ENCODE measurements around the gene AKAP8. TPM values are rescaled to one million over a fixed set of nuclear protein-coding genes. Genes with fewer than 3 reads are reported as not detected.

The AKAP8 gene
- polyA plus RNA-seq, 1 donor from 2014 or later = 22.7 TPM

DNA sequence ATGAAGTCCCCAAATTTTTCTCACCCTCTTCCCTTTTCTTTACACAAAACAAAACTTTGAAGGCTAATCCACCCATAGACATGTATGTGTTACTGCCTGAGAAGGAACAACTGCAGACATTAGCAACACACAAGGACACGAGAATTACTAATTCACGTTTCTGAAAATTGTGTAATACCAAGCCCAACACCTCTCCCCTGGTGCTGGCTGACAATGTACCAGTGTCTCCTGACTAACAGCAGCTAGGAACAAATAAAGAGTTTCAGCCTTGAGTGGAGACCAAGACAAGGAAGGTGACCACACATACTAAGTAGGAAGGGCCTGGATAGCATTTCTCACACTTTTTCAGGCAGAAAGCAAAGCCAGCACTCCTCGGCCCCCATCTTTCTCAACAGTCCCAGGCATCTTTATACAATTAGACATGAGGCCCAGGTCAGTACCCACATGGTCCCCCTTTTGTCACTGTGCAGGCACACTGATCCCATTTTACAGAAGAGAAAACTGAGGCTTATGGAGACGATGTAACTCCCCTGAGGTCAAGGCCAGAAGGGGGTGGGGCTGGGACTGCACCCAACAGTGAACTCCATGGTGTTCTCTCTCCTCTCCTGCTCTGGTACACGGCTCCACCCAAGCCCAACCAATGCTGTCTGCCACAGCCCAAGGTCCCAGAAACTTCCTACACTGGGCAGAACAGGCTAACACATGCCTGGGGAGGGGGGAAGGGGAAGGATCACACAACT lies 55.9 kb downstream of the AKAP8 start:
- Histone ChIP-seq H3K9me2 (ENCODE audit: insufficient read depth, low read length) (no peaks in the 10 kb centered on the region), H3K9me3 (ENCODE audit: low read length) (no peaks in the 10 kb centered on the region), H4K20me1 (ENCODE audit: insufficient read depth) (peaks cover 66% of the 10 kb centered on the region), H3K27ac (ENCODE audit: low read length) (no peak overlapping the region), H3K4me3 (ENCODE audit: low read length) (no peak overlapping the region), H2AFZ (ENCODE audit: low read depth, low read length) (no peak overlapping the region), H3K79me2 (replicated peaks; ENCODE audit: insufficient read depth, low read length) (peaks cover 96% of the 10 kb centered on the region), H3K4me2 (ENCODE audit: low read length) (no peak overlapping the region), H3K9ac (ENCODE audit: low read length) (no peak overlapping the region), H3K36me3 (ENCODE audit: insufficient read depth, low read length) (no peaks in the 10 kb centered on the region), H3K27me3 (ENCODE audit: insufficient read depth, low read depth, low read length) (no peaks in the 10 kb centered on the region), H3F3A (ENCODE audit: insufficient read depth, low read length, poor library complexity, severe bottlenecking) (no peaks in the 10 kb centered on the region)
- TF ChIP-seq, protein P1, sequence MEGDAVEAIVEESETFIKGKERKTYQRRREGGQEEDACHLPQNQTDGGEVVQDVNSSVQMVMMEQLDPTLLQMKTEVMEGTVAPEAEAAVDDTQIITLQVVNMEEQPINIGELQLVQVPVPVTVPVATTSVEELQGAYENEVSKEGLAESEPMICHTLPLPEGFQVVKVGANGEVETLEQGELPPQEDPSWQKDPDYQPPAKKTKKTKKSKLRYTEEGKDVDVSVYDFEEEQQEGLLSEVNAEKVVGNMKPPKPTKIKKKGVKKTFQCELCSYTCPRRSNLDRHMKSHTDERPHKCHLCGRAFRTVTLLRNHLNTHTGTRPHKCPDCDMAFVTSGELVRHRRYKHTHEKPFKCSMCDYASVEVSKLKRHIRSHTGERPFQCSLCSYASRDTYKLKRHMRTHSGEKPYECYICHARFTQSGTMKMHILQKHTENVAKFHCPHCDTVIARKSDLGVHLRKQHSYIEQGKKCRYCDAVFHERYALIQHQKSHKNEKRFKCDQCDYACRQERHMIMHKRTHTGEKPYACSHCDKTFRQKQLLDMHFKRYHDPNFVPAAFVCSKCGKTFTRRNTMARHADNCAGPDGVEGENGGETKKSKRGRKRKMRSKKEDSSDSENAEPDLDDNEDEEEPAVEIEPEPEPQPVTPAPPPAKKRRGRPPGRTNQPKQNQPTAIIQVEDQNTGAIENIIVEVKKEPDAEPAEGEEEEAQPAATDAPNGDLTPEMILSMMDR (IDR thresholded peaks at IDR 0.05; ENCODE audit: poor library complexity, severe bottlenecking) = no peak
- TF ChIP-seq RAD21 (conservative IDR thresholded peaks at IDR 0.05) (no peak), TAF1 (IDR thresholded peaks at IDR 0.05; ENCODE audit: low read depth) (no peak), SMC3 (conservative IDR thresholded peaks at IDR 0.05; ENCODE audit: poor library complexity) (no peak), MXI1 (conservative IDR thresholded peaks at IDR 0.05; ENCODE audit: poor library complexity, severe bottlenecking) (no peak), EP300 (conservative IDR thresholded peaks at IDR 0.05; ENCODE audit: poor library complexity, severe bottlenecking) (no peak), POLR2AphosphoS5 (IDR thresholded peaks at IDR 0.05) (no peak)

- H3K9me2 ChIP-seq (ENCODE audit: insufficient read depth, low read length) = no peaks in the 10 kb centered on the region
- peaks cover 91% of the 10 kb centered on the region for H3K79me2 ChIP-seq (replicated peaks; ENCODE audit: insufficient read depth, low read length)
- H3F3A ChIP-seq (ENCODE audit: insufficient read depth, low read length, poor library complexity, severe bottlenecking) = no peaks in the 10 kb centered on the region
- no peak overlapping the region for H2AFZ ChIP-seq (ENCODE audit: low read depth, low read length)
- H3K27me3 ChIP-seq (ENCODE audit: insufficient read depth, low read depth, low read length) = no peaks in the 10 kb centered on the region
- no peak overlapping the region for H3K27ac ChIP-seq (ENCODE audit: low read length)
- H3K9me3 ChIP-seq (ENCODE audit: low read length) = no peaks in the 10 kb centered on the region
- H3K9ac ChIP-seq (ENCODE audit: low read length) = no peak overlapping the region
- no peak overlapping the region for H3K4me3 ChIP-seq (ENCODE audit: low read length)
- no peak overlapping the region for H3K4me2 ChIP-seq (ENCODE audit: low read length)
- no peak for TF ChIP-seq RAD21 (conservative IDR thresholded peaks at IDR 0.05)
- no peak for TF ChIP-seq TAF1 (IDR thresholded peaks at IDR 0.05; ENCODE audit: low read depth)
- no peak for TF ChIP-seq SMC3 (conservative IDR thresholded peaks at IDR 0.05; ENCODE audit: poor library complexity)
- TF ChIP-seq, protein P1 (IDR thresholded peaks at IDR 0.05; ENCODE audit: poor library complexity, severe bottlenecking) = no peak
- no peak for TF ChIP-seq REST (IDR thresholded peaks at IDR 0.05; ENCODE audit: borderline replicate concordance)
- peaks cover 70% of the 10 kb centered on the region for H4K20me1 ChIP-seq (ENCODE audit: insufficient read depth)
- H3K36me3 ChIP-seq (ENCODE audit: insufficient read depth, low read length) = no peaks in the 10 kb centered on the region
Measured at GRCh38 chr19:15321739-15322138, 57.8 kb downstream of the AKAP8 start.

All from neural cell (in vitro differentiated cells).